Measurements from ENCODE around the gene AQP10.
"Not testable (repeated sequence)": the region's sequence is repeated elsewhere in the genome, so short reads cannot be mapped to it uniquely, and the experiment has no call there.

AQP10 gene

GRCh38 chr1:154346276-154346917 is 25.5 kb downstream of the AQP10 start:
- no peak for DNase-seq

DNA sequence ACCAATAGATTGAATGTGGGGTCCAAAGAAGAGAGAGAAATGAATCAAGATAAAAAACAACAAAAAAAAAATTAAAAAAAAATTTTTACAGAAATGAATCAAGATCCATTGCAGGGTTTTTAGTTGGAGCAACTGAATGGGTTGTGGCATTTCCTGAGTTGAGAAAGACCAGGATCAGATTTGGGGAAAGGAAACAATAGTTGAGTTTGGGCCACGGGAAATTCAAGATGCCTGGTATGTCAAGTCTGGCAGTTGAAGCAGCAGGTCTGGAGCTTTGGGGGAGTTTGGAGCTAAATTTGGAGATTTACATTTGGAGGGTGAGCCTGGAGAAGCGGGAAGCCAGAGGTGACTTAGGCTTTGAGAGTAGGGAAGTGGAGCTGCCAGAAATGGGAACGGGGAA is 27.1 kb downstream of the AQP10 start:
- DNase-seq, result no peak

DNA sequence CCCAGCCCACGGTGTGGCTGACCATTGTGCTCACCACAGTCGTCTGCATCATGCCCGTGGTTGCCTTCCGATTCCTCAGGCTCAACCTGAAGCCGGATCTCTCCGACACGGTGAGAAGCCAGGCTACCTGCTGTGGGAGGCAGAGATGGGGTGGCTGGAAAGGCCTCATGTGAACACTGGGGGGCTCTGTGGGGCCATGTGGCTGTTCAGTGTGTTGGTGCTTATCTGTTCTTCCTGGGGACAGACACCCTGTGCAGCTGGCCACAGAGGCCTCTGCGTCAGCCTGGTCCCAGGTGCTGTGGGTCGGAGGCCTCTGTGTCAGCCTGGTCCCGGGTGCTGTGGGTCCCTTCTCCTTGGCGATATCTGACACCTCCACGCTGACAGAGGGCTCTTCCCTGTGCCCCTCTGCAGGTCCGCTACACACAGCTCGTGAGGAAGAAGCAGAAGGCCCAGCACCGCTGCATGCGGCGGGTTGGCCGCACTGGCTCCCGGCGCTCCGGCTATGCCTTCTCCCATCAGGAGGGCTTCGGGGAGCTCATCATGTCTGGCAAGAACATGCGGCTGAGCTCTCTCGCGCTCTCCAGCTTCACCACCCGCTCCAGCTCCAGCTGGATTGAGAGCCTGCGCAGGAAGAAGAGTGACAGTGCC is 27.7 kb downstream of the AQP10 start:
- DNase-seq, result no peak

GRCh38 chr1:154349121-154349520 is 28.2 kb downstream of the AQP10 start:
- no peak for DNase-seq

- no peak for DNase-seq
These were observed 29.5 kb downstream of the AQP10 start for GRCh38 chr1:154350383-154350782.

DNA sequence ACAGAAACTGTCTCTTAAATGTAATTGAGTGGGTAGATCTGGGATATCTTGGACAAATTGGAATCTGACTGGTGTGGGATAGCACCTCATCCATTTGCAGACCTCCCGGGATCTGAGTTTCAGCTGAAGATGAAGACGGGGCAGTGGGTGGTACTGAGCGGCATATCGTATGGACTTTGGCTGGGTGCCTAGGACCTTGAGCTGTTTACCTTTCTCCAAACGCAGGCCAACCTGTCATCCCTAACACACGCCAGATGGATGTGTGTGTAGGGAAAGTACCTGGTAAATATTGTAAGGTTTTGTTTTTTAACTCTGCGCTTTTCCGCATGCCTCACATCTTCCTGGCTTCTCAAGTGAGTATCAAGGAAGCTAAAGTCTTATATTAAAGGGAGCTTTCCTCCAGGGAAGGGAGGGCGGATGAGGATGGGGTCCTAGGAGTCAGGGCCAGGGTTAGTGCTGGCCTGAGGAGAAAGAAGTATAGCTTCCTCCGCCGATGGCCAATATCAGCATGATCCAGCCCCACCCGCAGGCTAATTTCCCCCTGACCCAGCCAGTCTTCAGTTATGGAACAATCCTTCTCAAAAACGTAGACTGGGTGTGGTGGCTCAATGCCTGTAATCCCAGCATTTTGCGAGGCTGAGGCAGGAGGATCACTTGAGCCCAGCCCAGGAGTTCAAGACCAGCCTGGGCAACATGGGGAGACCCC is 30.6 kb downstream of the AQP10 start:
- DNase-seq, result no peak

GRCh38 chr1:154352245-154352580 is 31.3 kb downstream of the AQP10 start:
- DNase-seq, result no peak

DNA sequence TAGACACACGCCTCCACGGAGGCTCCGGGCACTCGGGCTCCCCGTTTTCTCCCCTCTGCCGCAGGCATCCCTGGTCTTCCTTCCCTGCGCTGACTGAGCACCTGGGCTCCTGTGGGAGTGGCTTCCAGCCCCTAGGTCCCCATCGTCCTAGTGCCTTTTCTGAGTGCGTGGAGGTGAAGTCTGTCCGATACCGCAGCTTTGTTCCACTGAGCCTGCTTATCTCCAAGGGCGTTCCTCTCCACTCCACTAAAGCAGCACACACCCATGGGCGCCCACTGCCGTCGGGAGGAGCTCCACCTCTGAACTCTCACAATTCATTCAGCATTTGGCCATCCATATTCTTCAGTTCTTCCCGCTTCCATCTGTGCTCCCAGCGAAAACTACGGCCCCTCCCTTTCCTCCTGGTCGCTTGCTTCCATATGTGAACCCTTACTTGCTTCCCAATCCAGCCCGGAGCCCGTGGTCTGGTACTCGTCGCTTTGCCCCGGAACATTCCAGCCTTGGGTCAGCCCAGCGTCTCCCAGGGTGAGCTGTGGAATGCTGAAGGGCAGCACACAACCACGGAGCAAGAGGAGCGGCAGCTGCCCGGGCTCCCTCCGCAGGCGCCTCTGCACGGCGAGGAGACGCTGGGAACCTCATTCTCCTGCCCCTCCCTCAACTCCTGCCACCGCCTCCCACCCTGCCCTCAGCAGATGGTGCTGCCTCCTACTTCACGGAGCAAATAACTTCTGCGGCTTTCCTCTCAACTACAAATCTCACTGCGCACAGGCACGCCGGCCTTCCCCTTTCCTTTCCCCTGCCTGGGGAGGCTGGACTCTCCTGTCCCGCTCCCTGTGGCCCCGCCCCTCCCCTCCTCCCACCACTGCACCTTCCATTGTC is 31.9 kb downstream of the AQP10 start:
- peak; percentile 60 for DNase-seq

GRCh38 chr1:154353460-154353904 is 32.6 kb downstream of the AQP10 start:
- DNase-seq, result peak; percentile 56

DNA sequence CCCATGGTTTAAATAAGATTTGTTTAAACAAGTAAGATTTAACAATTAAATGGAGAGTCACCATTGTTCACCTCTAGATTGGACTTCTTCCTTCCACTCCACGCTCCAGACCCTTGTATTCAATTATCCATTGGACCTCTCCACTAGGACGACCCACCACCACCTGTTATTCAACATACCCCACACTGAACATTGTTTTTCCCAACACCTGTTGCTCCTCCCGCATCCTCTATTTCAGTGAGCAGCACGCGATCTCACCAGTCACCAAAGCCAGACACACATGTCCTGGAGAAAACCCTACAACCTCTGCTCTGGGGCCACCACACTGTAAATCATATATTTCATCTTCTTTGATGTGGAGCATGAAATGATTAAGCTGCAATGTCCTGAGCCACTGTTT is 33.1 kb downstream of the AQP10 start:
- no peak for DNase-seq

- no peak for DNase-seq
These were observed 37.6 kb downstream of the AQP10 start for GRCh38 chr1:154358519-154358918.

DNA sequence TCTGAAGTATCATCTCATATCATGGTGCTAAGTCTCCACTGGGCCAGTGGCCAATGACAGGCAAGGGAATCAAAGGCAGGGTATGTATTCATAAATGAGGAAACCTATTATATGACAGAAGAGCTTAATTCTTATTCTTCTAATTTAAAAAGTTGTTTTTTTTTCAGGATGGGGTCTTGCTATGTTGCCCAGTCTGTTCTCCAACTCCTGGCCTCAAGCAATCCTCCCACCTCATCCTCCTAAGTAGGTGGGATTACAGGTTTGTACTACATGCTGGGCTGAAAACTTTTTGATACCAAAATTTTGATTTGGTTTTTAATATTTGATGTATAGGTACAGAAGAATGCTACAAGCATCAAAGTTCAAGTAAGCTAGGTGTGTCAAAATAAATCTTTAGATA is 39.4 kb downstream of the AQP10 start:
- DNase-seq, result no peak

DNA sequence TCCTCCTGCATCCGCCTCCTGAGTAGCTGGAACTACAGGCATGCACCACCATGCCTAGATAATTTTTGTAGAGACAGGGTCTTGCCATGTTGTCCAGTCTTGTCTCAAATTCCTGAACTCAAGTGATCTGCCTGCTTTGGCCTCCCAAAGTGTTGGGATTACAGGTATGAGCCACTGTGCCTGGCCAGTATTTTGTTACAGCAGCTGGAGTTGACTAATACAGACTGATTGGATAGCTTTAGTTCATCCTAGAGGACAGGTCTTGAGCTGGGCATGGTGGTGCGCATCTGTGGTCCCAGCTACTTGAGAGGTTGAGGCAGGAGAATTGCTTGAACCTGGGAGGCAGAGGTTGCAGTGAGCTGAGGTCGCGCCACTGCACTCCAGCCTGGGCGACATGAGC is 40.0 kb downstream of the AQP10 start:
- DNase-seq, result not testable (repeated sequence)

- no peak for DNase-seq
These were observed 40.5 kb downstream of the AQP10 start for GRCh38 chr1:154361357-154361756.

- no peak for DNase-seq
These were observed 50.5 kb downstream of the AQP10 start for GRCh38 chr1:154371436-154371835.

DNA sequence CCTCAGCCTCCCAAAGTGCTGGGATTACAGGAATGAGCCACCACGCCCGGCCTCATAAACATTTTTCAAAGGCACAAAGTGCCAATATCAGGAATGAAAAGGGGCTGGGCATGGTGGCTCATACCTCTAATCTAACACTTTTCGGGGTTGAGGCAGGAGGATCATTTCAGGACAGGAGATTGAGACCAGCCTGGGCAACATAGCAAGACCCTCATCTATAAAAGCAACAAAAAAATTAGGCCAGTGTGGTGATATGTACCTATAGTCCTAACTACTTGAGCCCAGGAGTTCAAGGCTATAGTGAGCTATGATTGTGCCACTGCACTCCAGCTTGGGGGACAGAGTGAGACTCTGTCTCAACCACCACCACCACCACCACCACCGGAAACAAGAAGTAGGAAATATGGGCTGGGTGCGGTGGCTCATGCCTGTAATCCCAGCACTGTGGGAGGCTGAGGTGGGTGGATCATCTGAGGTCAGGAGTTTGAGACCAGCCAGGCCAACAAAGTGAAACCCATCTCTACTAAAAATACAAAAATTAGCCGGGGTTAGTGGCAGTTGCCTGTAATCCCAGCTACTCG is 53.0 kb downstream of the AQP10 start:
- DNase-seq, result not testable (repeated sequence)
